ENCODE measurements around the gene SHC4. TPM values are rescaled to one million over a fixed set of nuclear protein-coding genes. Genes with fewer than 3 reads are reported as not detected.

The SHC4 gene
- total RNA-seq, 1 donor from 2014 or later = 0.58 TPM

DNA sequence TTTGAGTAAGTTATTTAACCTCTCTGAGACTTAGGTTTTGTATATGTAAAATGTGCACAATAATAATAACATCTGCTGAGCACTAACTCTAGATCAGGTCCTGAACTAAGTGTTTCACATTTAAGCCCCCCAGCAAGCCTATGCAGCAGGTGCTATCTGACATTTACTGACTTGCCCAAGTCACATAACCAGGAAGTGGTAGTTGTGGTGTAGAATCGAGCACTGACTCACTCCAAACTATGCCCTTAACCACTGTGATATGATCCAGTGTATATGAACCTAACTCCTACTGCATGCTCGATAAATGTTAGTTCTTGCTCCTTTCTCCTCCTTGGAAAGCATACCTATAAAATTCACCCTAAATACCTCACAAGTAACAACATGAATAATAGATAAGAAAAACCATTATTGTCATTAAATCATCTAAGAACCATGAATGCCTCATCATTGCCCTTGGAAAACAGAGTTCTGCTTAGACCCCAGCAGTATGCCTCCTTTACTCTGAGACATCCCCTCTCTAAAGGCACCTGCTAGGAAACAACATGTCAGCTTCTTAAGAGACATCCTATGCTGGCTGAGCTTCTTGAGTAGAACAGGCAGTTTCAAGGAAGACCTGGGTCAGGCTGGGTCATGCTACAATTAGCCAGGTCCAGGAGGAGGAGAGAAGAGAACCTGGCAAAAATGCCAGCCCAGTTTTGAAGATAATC is 3.0 kb upstream of the SHC4 start:
- H3K4me3 Mint-ChIP-seq = no peak overlapping the region
- no peak overlapping the region for H3K27ac Mint-ChIP-seq

DNA sequence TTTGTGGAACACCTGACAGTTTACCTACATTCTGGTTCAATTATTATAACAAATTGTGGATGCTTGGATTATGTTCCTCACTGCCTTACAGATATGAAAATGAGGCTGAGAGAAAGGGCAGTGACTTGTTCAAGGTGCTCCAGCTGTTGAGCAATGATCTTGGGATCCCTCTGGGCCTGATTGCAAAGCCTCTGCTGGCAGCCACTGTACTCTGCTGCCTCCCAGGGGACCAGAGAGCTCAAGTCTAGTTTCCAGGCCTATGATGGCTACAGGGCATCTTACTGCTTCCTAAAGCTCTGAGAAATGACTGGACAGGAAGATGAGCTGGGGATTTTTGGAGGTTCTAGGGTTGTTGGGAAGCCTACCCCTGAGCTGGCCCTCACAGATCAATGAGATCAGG is 2.3 kb upstream of the SHC4 start:
- Mint-ChIP-seq H3K27me3 (ENCODE audit: low read depth) (peaks cover 36% of the 10 kb centered on the region), H3K4me1 (peaks cover 14% of the 10 kb centered on the region), H3K27ac (no peak overlapping the region), H3K4me3 (no peak overlapping the region), H3K36me3 (no peaks in the 10 kb centered on the region), H3K9me3 (peaks cover 7% of the 10 kb centered on the region)
- TF ChIP-seq, protein P1, sequence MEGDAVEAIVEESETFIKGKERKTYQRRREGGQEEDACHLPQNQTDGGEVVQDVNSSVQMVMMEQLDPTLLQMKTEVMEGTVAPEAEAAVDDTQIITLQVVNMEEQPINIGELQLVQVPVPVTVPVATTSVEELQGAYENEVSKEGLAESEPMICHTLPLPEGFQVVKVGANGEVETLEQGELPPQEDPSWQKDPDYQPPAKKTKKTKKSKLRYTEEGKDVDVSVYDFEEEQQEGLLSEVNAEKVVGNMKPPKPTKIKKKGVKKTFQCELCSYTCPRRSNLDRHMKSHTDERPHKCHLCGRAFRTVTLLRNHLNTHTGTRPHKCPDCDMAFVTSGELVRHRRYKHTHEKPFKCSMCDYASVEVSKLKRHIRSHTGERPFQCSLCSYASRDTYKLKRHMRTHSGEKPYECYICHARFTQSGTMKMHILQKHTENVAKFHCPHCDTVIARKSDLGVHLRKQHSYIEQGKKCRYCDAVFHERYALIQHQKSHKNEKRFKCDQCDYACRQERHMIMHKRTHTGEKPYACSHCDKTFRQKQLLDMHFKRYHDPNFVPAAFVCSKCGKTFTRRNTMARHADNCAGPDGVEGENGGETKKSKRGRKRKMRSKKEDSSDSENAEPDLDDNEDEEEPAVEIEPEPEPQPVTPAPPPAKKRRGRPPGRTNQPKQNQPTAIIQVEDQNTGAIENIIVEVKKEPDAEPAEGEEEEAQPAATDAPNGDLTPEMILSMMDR (IDR thresholded peaks at IDR 0.05; ENCODE audit: unreplicated experiment) = no peak
- no peak for DNase-seq (ENCODE audit: low spot score in 2 of 2, unreplicated experiment in 2 of 2)

More for the DNA sequence above, 3.0 kb upstream of the SHC4 start:
- TF ChIP-seq, protein P1 (IDR thresholded peaks at IDR 0.05; ENCODE audit: unreplicated experiment) = no peak
- H3K4me1 Mint-ChIP-seq = peaks cover 14% of the 10 kb centered on the region
- peaks cover 7% of the 10 kb centered on the region for H3K9me3 Mint-ChIP-seq
- peaks cover 28% of the 10 kb centered on the region for H3K27me3 Mint-ChIP-seq (ENCODE audit: low read depth)
- DNase-seq (ENCODE audit: low spot score in 2 of 2, unreplicated experiment in 2 of 2) = no peak
- no peaks in the 10 kb centered on the region for H3K36me3 Mint-ChIP-seq

DNA sequence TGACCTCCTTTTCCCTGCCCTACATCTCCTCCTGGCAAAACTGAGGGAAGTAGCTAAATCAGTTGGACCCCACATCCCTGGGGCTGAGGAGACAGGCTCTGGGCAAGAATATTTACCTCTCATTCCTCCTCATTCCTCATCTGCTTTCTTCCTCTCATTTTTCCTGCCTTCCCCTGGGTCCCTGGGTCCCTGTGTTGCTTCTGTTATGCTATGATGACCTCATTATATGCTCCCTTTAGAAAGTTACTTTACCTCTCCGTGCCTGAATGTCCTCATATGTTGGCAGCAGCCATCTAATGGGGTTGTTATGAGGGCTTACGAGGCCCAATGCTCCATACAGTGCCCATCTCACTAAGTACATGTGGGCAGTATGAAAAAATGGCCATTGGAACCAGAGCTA is 1.2 kb upstream of the SHC4 start:
- TF ChIP-seq, protein P1 (IDR thresholded peaks at IDR 0.05; ENCODE audit: unreplicated experiment) = no peak
- H3K4me3 Mint-ChIP-seq = peak overlapping the region; percentile 2
- no peak overlapping the region for H3K27ac Mint-ChIP-seq
- H3K4me1 Mint-ChIP-seq = peaks cover 14% of the 10 kb centered on the region
- no peak for DNase-seq (ENCODE audit: low spot score in 2 of 2, unreplicated experiment in 2 of 2)
- H3K27me3 Mint-ChIP-seq (ENCODE audit: low read depth) = peaks cover 39% of the 10 kb centered on the region
- no peaks in the 10 kb centered on the region for H3K36me3 Mint-ChIP-seq
- H3K9me3 Mint-ChIP-seq = no peaks in the 10 kb centered on the region

DNA sequence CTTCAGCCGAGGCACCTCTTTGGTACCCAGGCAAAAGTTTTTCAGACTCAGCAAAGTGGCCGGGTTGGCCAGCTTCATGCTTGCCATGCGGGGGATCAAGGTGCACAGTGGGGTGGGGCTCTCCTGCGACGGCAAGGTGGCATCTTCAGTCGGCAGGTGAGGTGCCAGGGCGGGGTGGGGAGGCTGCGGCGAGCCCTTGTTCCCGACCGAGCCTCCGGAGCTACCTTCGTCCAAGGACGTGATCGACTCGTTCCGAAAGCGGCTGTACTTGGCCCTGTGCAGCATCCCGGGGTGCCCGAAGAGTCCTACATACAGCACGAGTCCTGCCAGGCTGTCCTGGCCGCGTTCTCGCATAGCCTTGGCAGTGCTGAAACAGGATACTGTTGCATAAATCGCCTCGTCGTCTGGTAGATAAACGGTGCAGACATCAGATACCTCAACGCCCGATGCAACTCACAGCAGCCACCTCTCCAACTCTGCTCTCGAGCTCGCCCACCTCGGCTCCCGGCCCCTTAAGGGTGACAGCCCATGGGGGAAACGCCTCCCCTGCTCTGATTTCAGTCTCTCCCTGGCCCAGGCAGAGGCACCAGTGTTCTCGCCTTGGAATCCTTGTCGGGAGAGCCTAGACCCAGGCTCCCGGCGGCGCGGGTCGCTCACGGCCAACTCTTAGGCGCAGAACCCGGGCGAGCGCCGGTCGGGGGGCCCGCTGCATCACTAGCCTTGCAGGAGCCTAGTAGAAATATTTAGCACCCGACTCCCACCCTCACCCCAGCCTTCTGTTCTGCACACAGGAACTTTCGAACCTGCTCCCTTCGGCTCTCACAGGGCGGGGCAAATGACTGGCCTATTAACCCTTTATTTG is 826 bp downstream of the SHC4 start:
- peak in 1 of 2 experiments; percentile 47 for DNase-seq (ENCODE audit: low spot score in 2 of 2, unreplicated experiment in 2 of 2)
- Mint-ChIP-seq H3K36me3 (no peaks in the 10 kb centered on the region), H3K27me3 (ENCODE audit: low read depth) (peaks cover 56% of the 10 kb centered on the region), H3K4me3 (peak overlapping the region; percentile 67), H3K9me3 (no peaks in the 10 kb centered on the region), H3K4me1 (peaks cover 14% of the 10 kb centered on the region), H3K27ac (peak overlapping the region; percentile 32)
- TF ChIP-seq, protein P1 (IDR thresholded peaks at IDR 0.05; ENCODE audit: unreplicated experiment) = no peak

DNA sequence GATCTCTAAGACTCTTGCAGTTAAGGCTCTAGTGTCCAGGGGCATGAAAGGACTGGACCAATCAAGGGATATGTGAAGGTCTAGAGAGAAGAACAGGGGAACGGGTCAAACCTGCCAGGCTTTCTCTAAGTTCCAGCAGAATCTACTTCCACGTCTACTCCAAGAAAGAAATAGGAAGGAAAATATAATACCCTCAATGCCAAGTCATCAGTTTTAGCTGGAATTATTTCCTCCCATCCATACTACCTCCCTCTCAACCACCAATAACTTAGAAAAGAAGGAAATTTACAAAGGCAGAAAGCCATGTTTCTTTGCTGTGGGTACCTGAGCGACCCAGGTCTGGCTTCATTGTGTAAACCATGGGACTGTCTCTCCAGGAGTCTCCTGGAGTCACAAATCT is 7.8 kb downstream of the SHC4 start:
- DNase-seq (ENCODE audit: low spot score in 2 of 2, unreplicated experiment in 2 of 2) = no peak
- H3K36me3 Mint-ChIP-seq = no peaks in the 10 kb centered on the region
- H3K4me1 Mint-ChIP-seq = no peaks in the 10 kb centered on the region
- TF ChIP-seq, protein P1 (IDR thresholded peaks at IDR 0.05; ENCODE audit: unreplicated experiment) = no peak
- H3K9me3 Mint-ChIP-seq = peaks cover 9% of the 10 kb centered on the region
- no peak overlapping the region for H3K4me3 Mint-ChIP-seq
- no peak overlapping the region for H3K27ac Mint-ChIP-seq
- peaks cover 35% of the 10 kb centered on the region for H3K27me3 Mint-ChIP-seq (ENCODE audit: low read depth)

Measured in mesothelial cell of epicardium (in vitro differentiated cells).